ENCODE results near the gene APPBP2. TPM values are rescaled to one million over a fixed set of nuclear protein-coding genes. Genes with fewer than 3 reads are reported as not detected.

The APPBP2 gene
- total RNA-seq, 3 donors from 2014 or later, result 31.0 to 50.1 (median 35.0) TPM

DNA sequence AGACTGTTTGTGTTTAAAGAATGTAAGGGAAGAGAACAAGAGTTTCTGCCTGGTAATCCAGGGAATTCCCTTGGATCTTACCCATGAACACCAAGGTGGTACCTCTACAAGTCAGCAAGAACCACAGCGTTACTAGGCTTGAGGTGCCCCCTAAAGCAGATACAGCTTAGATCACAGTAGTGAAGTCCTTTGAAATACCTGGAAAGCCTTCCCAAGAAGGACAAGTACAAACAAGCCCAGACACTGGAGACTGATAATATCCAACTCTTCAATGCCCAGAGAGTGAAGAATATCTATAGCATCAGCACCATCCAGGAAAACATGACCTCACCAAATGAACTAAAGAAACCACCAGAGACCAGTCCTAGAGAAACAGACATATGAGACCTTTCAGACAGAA is 3.8 kb upstream of the APPBP2 start:
- DNase-seq (no peak), ATAC-seq (no peak)
- TF ChIP-seq, protein P1, sequence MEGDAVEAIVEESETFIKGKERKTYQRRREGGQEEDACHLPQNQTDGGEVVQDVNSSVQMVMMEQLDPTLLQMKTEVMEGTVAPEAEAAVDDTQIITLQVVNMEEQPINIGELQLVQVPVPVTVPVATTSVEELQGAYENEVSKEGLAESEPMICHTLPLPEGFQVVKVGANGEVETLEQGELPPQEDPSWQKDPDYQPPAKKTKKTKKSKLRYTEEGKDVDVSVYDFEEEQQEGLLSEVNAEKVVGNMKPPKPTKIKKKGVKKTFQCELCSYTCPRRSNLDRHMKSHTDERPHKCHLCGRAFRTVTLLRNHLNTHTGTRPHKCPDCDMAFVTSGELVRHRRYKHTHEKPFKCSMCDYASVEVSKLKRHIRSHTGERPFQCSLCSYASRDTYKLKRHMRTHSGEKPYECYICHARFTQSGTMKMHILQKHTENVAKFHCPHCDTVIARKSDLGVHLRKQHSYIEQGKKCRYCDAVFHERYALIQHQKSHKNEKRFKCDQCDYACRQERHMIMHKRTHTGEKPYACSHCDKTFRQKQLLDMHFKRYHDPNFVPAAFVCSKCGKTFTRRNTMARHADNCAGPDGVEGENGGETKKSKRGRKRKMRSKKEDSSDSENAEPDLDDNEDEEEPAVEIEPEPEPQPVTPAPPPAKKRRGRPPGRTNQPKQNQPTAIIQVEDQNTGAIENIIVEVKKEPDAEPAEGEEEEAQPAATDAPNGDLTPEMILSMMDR (IDR thresholded peaks at IDR 0.05), result no peak
- intact Hi-C loops (cut with DNase I, micrococcal nuclease), result no loop called here
- no peaks in the 10 kb centered on the region for H3K9me3 ChIP-seq
- H3K4me3 ChIP-seq, result no peak overlapping the region
- peaks cover 14% of the 10 kb centered on the region for H3K4me1 ChIP-seq (ENCODE audit: low read depth)
- no peaks in the 10 kb centered on the region for H3K36me3 ChIP-seq (ENCODE audit: low read depth)

DNA sequence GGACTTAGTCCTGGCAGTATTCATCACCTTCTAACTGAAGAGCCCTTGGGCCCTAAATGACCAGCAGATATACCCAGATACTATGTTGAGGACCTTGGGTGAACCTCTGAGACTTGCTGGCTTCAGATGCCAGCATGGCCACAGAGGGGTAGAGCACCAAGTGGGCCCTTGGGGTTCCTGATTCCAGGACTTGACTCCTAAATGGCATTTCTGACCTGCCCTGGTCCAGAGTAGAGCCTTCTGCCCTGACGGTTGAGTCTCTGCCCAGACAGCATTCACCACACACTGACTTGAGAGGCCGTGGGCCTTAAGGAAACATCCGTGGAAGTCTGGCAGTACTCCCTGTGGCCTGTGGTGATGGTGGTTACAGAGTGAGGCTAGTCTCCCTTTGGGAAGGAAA is 2.8 kb upstream of the APPBP2 start:
- Histone ChIP-seq H3K9me3 (no peaks in the 10 kb centered on the region), H3K36me3 (ENCODE audit: low read depth) (no peaks in the 10 kb centered on the region), H3K4me1 (ENCODE audit: low read depth) (peaks cover 8% of the 10 kb centered on the region), H3K4me3 (no peak overlapping the region)
- TF ChIP-seq, protein P1 (IDR thresholded peaks at IDR 0.05), result no peak
- ATAC-seq (no peak), DNase-seq (no peak)
- intact Hi-C loops (cut with DNase I, micrococcal nuclease), result no loop called here

DNA sequence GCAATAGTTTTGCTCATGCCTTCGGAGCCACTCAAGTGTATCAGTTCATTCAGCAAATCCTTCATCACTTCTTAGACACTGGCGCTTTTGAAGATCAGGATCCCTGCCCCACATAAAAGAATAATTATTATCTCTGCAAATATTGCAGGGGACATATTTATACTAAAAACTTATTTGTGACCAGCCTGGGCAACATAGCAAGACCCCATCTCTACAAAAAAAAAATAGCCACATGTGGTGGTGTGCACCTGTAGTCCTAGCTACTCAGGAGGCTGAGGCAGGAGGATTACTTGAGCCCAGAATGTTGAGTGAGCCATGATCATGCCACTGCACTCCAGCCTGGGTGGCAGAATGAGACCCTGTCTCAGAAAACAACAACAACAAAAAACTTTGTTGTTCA is 1.7 kb upstream of the APPBP2 start:
- DNase-seq (no peak), ATAC-seq (no peak)
- no peaks in the 10 kb centered on the region for H3K36me3 ChIP-seq (ENCODE audit: low read depth)
- H3K4me1 ChIP-seq (ENCODE audit: low read depth), result peaks cover 18% of the 10 kb centered on the region
- TF ChIP-seq, protein P1 (IDR thresholded peaks at IDR 0.05), result no peak
- no peaks in the 10 kb centered on the region for H3K9me3 ChIP-seq
- intact Hi-C loops (cut with DNase I, micrococcal nuclease), result no loop called here
- H3K4me3 ChIP-seq, result no peak overlapping the region

DNA sequence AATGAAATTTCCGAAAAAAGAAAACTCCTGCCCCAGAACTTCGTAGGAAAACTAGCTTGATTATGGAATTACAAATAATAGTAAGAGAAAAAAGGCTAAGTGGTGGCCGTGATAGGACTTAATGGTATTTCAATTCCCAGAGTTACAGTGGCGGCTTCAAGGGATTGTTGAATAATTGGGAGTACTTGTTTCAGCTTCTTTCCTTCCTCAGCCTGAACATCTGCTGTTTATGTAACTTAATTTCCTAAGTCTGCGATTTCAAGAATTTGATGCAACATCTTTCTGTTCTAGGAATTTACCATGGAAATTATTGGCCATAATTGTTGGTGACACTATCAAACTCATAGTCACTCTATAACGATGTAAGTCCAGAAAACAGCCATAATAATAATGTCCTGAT is 684 bp upstream of the APPBP2 start:
- Histone ChIP-seq H3K36me3 (ENCODE audit: low read depth) (no peaks in the 10 kb centered on the region), H3K4me3 (peak overlapping the region; percentile 90), H3K4me1 (ENCODE audit: low read depth) (peaks cover 25% of the 10 kb centered on the region), H3K9me3 (no peaks in the 10 kb centered on the region)
- no peak for ATAC-seq
- intact Hi-C loops (cut with DNase I, micrococcal nuclease), result no loop called here
- TF ChIP-seq, protein P1 (IDR thresholded peaks at IDR 0.05), result no peak
- DNase-seq, result no peak

DNA sequence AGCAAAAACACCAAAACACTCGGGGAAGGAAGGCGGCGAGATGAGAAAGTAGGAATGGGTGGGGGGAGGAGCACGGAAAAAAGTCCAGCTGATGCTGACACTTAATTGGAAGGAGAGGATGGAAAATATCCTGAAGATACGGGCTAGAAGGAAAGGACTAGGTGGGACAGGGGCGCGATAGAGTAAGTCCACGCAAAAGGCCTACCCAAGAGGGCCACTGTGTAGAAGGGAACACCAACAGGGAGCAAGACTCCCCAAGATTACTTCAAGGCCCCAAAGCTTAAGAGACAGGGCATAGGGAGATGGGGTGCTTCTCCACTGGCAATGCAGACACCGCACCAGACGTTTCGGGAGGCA is 736 bp downstream of the APPBP2 start:
- H3K4me1 ChIP-seq (ENCODE audit: low read depth), result peaks cover 25% of the 10 kb centered on the region
- intact Hi-C loops (cut with DNase I, micrococcal nuclease), result no loop called here
- DNase-seq, result peak in 1 of 3 donors; percentile 44
- H3K36me3 ChIP-seq (ENCODE audit: low read depth), result no peaks in the 10 kb centered on the region
- ATAC-seq, result peak; percentile 36
- TF ChIP-seq, protein P1 (IDR thresholded peaks at IDR 0.05), result no peak
- H3K9me3 ChIP-seq, result no peaks in the 10 kb centered on the region
- H3K4me3 ChIP-seq, result peak overlapping the region; percentile 90

All from mucosa of descending colon (tissue), 3 donors.